OCI-M1 (cell line): ENCODE results near the gene GRK5.
A peak's percentile ranks its signal among the peaks of the same experiment; 100 is the strongest.

Source experiments
- DNase-seq: peaks from one replicate; lab custom pipeline; 2025; lab: John Stamatoyannopoulos, UW

GRK5 gene

DNA sequence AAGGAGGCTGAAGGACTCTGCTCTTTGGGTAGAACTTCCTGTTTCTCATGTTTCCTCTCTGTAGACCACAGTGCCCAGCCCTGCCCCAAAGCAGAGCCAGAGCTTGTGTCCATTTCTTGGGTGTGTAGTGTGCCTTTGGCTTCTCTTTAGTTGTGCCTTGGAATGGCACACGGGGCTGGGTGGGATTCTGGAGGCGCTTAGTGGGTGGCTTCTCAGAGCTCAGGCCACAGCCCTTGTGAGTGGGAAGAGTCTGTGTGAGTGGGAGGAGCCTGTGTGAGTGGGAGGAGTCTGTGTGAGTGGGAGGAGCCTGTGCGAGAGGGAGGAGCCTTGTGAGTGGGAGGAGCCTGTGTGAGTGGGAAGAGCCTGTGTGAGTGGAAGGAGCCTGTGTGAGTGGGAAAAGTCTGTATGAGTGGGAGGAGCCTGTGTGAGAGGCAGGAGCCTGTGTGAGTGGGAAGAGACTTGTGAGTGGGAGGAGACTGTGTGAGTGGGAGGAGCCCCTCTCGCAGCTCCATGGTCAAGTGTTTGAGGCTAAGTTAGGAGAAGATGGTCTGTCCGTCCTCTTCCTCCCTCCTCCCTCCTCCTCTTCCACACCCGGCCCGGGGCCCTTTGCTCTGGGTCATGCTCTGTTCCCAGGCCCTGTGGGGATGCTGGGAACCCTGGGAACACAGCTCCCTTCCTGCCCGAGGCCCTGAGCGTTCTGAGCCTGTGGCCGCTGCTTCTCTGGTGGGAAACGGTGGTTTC, 153.0 kb downstream of the GRK5 start:
- peak; percentile 13 for DNase-seq

GRCh38 chr10:119361037-119361436, 153.7 kb downstream of the GRK5 start:
- no peak for DNase-seq

DNA sequence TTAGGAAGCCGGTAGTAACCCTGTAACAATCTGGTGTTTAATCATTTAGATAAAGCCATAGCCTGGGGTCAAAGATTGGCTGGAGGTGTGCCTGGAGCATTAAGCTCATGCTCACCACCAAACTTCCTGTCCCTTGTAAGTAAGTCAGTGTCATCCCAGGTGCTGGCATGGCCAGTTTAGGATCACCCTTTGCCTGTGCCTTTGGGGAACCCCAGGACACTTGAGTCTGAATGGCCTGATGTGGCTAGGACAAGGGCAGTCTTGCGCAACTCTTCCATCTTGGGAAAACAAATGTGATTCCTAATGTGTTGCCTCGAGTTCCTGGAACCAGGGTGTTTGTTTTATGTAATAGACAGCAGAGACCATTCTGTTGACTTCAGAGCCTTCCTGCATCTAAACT, 154.8 kb downstream of the GRK5 start:
- no peak for DNase-seq

DNA sequence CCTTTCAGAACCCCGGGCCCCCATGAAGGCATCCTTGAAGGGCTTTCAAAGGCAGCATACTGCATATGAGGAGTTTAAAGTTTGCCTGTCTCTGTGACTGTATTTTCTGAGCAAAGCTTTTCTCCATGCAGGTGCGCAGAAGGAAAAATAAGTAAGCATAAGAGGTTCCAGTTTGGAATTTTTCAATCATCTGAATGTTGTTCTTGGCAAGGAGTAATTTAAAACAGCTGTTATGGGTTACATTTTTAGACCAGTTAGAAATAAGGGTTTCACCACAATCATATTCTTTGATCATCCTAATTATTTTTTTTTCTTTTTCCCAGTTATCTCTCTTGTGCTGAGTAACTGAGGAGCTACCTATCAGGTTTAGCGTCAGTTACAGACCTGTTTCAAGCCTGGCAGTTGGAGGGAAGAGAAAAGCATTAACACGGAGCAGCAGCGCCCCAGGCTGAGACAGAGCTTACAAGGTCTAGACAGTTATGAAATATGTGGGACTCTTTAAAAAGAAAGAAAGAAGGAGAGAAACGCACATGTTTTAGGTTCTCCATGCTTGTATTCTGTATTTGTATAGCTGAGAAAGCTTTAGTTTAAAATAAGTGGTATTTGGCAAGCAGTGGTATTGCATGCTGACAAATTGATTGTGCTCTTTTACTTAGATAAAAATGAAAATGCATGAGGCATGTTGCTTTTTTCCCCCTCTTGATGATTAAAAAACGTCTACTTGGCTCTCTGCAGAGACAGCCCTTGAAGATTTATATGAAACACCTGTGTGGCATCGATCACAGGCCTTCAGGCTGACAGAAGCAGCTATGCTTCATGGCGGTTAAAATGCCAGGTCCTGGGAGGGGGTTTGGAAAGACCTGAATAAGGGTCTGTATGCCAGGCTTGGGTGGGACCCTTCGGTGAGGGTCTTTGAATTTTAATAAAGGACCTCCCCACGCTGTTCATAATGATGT, 157.6 kb downstream of the GRK5 start:
- peak; percentile 11 for DNase-seq

- no peak for DNase-seq
Measured at GRCh38 chr10:119365773-119366599, 158.6 kb downstream of the GRK5 start.

GRCh38 chr10:119367841-119368549, 160.6 kb downstream of the GRK5 start:
- no peak for DNase-seq

DNA sequence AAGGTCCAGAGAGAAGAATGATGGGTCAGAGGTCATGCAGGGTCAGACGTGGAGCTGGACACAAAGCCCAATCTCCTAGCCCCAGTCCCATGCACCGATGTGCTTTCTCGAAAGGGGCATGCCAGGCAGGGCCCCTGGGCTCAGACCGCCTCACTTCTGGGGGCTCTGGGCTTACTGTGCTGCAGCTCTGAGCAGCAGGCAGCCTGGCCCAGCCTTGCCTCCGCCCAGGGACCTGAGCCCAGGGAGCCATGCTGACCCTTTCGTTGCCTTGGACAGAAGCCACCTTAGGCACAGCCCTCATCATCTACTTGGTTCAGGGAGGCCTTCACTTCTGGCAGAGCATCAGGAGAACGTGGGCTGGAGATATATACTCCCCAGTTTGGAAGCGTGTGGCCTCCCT, 161.2 kb downstream of the GRK5 start:
- no peak for DNase-seq

DNA sequence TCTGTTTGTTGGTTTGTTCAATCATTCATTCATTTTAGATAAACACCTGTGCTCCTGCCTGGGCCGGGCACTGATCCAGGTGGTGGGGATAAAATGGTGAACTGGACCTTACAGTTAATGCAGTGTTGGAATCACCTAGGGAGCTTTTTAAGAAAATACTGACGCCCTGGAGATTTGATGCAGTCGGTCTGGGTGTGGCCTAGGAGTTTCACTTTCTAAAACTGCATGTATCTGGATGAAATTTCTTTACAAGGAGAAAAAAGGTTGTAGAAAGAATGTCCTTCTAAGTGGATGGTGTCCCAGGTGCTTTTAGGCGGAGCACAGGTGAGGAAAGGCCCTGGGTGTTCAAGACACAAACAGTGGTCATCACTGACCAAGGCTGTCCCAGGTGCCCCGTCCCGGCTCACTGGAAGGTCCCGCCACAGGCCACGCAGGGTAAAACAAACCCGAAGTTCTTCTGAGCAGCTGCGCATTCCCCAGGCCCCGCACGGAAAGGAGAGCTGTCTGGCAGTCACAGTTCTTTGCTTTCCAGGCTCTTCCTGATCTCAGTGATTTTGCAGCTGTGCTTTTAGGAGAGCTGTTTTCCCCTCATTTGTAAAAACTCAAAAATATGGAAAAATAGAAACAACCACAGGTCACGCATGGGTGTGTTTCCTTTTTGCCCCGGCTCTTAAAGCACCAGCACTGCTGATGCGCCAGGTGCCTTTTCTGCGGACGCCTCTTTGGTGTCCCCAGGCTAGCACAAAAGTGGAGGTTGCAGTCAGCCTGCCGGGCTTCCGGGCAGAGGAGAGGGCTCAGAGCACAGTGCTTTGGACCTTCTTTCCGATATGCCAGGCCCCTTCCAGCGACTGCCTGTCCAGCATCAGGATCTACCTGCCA, 161.9 kb downstream of the GRK5 start:
- DNase-seq = no peak

- DNase-seq = no peak
Measured at GRCh38 chr10:119370111-119370741, 162.9 kb downstream of the GRK5 start.

GRCh38 chr10:119370972-119371703, 163.8 kb downstream of the GRK5 start:
- no peak for DNase-seq

- no peak for DNase-seq
Measured at GRCh38 chr10:119371704-119372663, 164.6 kb downstream of the GRK5 start.

GRCh38 chr10:119373294-119374102, 166.1 kb downstream of the GRK5 start:
- DNase-seq = no peak

- no peak for DNase-seq
Measured at GRCh38 chr10:119374236-119374635, 166.9 kb downstream of the GRK5 start.

- no peak for DNase-seq
Measured at GRCh38 chr10:119375574-119376272, 168.4 kb downstream of the GRK5 start.

DNA sequence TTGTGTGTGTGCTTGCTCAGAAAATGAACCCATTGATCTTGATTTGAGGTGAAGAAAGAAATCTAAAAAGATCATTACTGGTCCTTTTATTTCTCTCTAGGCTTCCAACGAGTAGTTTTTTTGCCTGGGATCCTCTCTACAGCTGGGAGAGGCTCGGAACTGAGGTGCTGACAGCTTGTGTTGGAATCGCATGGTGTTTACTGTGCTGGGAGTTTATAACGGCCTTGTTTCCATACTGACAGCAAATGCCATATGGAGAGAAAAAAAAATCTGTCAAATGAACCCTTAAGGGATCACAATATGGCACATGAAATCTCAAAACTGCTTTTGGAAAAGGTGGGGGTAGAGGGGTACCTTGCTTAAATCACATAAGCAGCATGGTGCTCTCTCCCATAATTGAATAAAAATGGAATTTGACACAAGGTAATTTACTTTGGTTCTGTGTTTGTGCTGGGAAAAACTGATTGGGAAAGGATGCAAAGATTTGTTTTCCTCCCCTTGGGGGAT, 170.1 kb downstream of the GRK5 start:
- no peak for DNase-seq

- no peak for DNase-seq
Measured at GRCh38 chr10:119377958-119378736, 170.8 kb downstream of the GRK5 start.
